GM12801 (cell line): Measurements from ENCODE around the gene CDK13.

Experiments used
- TF ChIP-seq, protein P1 (sequence below): IDR thresholded peaks from one replicate; pipeline ENCODE4 v1.5.1; 2011; ENCODE audit warnings: control low read depth; ENCODE audit not compliant: insufficient read length; ENCODE audit errors: extremely low read depth

The CDK13 gene

DNA sequence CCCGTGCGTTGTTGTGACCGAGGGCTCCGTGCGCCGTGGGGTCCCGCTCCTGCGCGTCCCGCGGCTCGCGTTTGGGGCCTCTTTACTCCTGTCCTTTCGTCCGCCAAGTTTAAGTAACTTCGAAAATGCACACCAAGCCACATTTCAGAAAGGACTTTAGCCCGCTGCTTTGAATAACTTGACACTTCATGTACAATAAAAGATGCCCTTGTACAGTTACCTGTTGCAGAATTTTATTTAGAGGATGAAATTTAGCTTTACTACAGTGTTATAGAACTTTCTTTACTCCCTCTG is 185.2 kb downstream of the CDK13 start:
- TF ChIP-seq, protein P1, sequence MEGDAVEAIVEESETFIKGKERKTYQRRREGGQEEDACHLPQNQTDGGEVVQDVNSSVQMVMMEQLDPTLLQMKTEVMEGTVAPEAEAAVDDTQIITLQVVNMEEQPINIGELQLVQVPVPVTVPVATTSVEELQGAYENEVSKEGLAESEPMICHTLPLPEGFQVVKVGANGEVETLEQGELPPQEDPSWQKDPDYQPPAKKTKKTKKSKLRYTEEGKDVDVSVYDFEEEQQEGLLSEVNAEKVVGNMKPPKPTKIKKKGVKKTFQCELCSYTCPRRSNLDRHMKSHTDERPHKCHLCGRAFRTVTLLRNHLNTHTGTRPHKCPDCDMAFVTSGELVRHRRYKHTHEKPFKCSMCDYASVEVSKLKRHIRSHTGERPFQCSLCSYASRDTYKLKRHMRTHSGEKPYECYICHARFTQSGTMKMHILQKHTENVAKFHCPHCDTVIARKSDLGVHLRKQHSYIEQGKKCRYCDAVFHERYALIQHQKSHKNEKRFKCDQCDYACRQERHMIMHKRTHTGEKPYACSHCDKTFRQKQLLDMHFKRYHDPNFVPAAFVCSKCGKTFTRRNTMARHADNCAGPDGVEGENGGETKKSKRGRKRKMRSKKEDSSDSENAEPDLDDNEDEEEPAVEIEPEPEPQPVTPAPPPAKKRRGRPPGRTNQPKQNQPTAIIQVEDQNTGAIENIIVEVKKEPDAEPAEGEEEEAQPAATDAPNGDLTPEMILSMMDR: no peak

GRCh38 chr7:40137563-40137962 is 187.5 kb downstream of the CDK13 start:
- TF ChIP-seq, protein P1: no peak

DNA sequence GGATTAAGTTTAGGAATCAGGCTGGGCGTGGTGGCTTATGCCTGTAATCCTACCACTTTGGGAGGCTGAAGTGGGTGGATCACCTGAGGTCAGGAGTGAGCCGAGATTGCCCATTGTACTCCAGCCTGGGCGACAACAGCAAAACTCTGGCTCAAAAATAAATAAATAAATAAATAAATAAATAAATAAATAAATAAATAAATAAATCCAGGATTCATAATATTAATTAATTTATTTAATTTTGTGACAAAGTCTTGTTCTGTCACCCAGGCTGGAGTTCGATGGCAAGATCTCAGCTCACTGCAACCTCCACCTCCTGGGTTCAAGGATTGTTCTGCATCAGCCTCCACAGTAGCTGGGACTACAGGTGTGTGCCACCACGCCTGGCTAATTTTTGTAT is 188.9 kb downstream of the CDK13 start:
- TF ChIP-seq, protein P1: no peak

- TF ChIP-seq, protein P1: no peak
Observed at GRCh38 chr7:40147371-40148246, 197.6 kb downstream of the CDK13 start.

DNA sequence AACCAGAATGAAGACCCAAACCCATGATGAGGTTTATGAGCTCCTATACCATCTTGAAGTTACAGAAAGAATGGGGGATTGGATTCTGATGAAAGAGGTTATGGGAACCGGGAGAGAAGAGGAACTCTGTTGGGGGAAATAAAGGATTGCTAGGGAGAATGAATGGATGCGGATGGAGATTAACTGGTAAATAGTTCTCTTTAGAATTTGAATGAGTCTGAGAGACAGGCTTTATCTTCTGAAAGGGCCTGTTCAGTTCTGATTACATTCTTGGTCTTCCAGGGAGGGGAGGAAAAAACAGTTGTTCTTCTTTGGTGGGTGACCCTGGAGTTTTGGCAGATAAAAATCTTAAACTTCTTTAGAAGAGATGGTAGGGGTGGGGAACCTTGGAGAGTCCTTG is 198.6 kb downstream of the CDK13 start:
- TF ChIP-seq, protein P1: no peak
